Islet precursor cell (in vitro differentiated cells): Measurements from ENCODE around the gene SGCD.

Experiments used
- DNase-seq: peaks from one replicate; pipeline ENCODE4 v3.0.0-alpha.2; 2018

The SGCD gene

GRCh38 chr5:156405988-156406387, 79.0 kb downstream of the SGCD start:
- DNase-seq = no peak

- no peak for DNase-seq
Measured at GRCh38 chr5:156407251-156407650, 80.3 kb downstream of the SGCD start.

GRCh38 chr5:156409834-156410233, 82.9 kb downstream of the SGCD start:
- no peak for DNase-seq

- DNase-seq = peak; percentile 79
Measured at GRCh38 chr5:156411185-156411613, 84.2 kb downstream of the SGCD start.

- DNase-seq = no peak
Measured at GRCh38 chr5:156411957-156412356, 85.0 kb downstream of the SGCD start.

GRCh38 chr5:156414391-156414790, 87.4 kb downstream of the SGCD start:
- no peak for DNase-seq

- DNase-seq = no peak
Measured at GRCh38 chr5:156419661-156420060, 92.7 kb downstream of the SGCD start.

- no peak for DNase-seq
Measured at GRCh38 chr5:156420665-156421064, 93.7 kb downstream of the SGCD start.

GRCh38 chr5:156421798-156422197, 94.8 kb downstream of the SGCD start:
- no peak for DNase-seq

GRCh38 chr5:156423597-156423996, 96.6 kb downstream of the SGCD start:
- no peak for DNase-seq

GRCh38 chr5:156427315-156427714, 100.4 kb downstream of the SGCD start:
- DNase-seq = no peak

- no peak for DNase-seq
Measured at GRCh38 chr5:156431956-156432829, 105.2 kb downstream of the SGCD start.

GRCh38 chr5:156432830-156433105, 105.8 kb downstream of the SGCD start:
- peak; percentile 58 for DNase-seq

GRCh38 chr5:156434471-156434870, 107.5 kb downstream of the SGCD start:
- DNase-seq = no peak

GRCh38 chr5:156435101-156435500, 108.1 kb downstream of the SGCD start:
- no peak for DNase-seq

- no peak for DNase-seq
Measured at GRCh38 chr5:156438076-156438475, 111.1 kb downstream of the SGCD start.

GRCh38 chr5:156444753-156445291, 117.9 kb downstream of the SGCD start:
- DNase-seq = no peak

GRCh38 chr5:156446526-156446925, 119.6 kb downstream of the SGCD start:
- no peak for DNase-seq

GRCh38 chr5:156450778-156451177, 123.8 kb downstream of the SGCD start:
- no peak for DNase-seq

- DNase-seq = no peak
Measured at GRCh38 chr5:156451505-156451904, 124.5 kb downstream of the SGCD start.

- DNase-seq = no peak
Measured at GRCh38 chr5:156456857-156457256, 129.9 kb downstream of the SGCD start.

- no peak for DNase-seq
Measured at GRCh38 chr5:156459812-156460385, 132.9 kb downstream of the SGCD start.

- DNase-seq = no peak
Measured at GRCh38 chr5:156460471-156460870, 133.5 kb downstream of the SGCD start.

GRCh38 chr5:156466871-156467270, 139.9 kb downstream of the SGCD start:
- no peak for DNase-seq

- no peak for DNase-seq
Measured at GRCh38 chr5:156469636-156470035, 142.7 kb downstream of the SGCD start.
